GM18907 (cell line): ENCODE results near the gene CLCN2.

Experiments used
- ATAC-seq: cut with Tn5 transposase; IDR thresholded peaks from one replicate; pipeline ENCODE4 v1.9.1; 2021; ENCODE audit warnings: mild to moderate bottlenecking, moderate library complexity; ENCODE audit not compliant: unreplicated experiment

The CLCN2 gene

DNA sequence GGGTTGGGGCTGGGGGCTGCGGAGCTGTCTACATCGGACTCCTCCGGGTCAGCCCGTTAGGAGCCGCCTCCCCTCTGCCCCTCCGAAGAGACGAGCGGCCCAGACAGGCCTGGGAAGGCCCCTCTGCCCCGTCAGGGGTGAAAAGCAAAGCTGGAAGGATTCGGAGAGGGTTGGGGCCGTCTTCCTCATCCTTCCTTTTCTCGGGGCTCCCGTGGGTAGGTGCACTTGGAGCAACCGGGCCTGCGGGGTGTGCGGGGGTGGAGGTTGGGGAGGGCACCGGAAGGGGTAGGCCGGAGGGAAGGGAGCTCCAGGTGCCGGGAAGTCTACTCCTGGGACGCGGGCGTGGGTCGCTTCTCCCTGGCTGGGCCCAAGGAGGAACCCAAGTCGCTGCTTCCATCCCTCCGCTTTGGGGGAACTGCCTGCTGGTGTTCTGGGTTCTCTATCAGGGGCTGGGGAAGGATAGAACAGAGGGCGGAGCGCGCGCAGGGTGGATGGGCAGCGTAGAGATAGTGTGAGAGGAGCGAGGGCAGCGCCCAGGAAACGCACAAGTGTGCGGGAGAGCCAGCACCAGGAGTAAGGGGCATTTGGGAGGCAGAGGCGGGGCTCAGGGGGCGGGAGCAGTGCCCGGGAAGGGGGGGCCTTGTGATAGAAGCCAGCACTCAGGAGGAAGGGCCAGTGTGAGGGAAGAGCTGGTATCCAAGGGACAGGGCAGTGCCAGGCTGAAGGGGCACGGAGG lies 695 bp upstream of the CLCN2 start:
- ATAC-seq: peak; percentile 12

DNA sequence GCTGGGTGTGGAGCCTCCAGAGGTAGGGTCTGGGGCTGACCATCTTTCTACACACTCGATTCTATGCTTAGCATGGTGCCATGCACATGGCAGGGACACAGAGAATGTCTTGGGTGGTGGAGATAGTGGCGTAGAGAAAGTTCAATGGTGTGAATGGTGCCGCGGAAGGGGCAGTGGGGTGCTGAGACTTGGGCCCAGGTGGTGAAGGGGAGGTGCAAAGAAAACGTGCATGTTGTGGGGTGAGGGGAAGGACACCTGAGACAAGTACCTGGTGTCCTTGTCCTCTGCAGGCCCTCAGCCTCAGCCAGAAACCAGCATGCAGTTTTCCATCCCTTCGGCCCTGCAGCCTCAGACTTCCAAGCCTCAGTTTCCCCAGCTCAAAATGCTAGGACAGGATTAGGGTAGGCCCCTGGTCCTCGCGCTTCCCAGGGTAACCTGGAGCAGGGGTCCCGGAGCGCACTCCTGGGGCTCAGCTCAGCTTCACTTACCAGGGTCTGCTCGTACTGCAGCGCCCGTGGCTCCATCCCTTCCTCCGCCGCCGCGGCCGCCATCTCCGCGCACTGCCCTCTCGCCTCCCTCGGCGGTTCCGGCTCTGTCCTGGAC lies 375 bp downstream of the CLCN2 start:
- ATAC-seq: peak; percentile 5

- no peak for ATAC-seq
Observed at GRCh38 chr3:184360070-184360928, 1.1 kb downstream of the CLCN2 start.

GRCh38 chr3:184359610-184360009 lies 1.8 kb downstream of the CLCN2 start:
- no peak for ATAC-seq

DNA sequence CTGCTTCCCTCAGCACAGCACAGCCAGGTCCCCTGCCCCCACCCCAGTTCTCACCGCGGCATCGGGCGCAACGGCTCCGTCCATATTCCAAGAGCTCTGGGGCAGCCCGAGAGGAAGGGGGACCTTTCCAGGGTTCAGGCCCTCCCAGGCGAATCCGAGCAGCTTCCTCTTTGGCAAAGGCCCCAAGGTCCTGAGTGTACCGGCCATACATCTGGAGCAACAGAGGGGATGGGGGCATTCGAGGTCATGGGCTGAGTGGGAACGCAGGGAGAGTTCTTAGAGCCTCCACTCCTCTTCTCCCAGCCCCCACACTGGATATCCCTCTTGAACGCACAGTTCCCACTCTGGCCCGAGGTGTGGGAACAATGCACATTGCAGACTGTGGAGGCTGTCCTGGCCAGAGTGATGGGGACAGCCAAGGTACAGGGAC lies 2.5 kb downstream of the CLCN2 start:
- no peak for ATAC-seq

GRCh38 chr3:184358124-184358767 lies 3.2 kb downstream of the CLCN2 start:
- no peak for ATAC-seq

DNA sequence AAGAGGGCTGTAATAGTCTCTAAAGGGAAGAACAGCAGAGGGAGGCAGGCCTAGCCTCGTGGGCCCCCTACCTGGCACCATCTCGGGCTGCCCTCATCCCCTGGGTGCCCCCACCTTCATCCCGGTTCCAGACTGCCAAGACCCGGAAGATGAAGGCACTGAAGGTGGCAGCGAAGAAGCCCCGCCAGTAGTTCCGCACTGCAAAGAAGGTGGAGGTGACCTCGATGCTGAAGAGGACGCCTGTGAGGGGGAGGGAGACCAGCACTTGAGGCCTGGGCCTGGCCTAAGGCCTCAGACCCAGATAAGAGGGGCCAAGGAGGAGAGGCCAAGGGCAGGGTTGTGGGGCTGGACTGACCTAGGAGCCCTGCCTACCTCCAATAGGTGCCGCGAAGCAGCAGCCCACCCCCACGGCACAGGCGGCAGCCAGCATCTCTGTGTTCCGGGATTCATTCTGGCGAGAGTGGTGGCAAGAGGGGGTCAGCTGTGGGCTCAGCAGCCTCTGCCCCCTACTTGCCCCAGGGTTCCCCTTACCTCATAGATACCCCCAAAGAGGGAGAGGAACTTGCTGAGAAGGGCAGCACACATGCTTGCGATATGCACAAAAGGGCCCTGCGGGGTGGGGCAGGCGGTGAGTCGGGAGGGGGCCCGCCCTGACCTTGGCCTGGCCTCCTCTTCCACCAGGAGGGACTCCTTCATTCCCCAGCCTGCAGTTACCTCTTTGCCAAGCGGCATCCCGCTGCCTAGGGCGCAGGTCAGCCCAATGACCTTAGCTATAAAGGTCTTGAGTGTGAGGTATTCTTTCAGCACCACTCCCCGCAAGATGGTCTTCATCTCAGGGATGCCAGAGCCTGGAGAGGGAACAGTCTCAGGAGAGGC lies 3.9 kb downstream of the CLCN2 start:
- no peak for ATAC-seq

- ATAC-seq: no peak
Observed at GRCh38 chr3:184355261-184356040, 6.0 kb downstream of the CLCN2 start.

GRCh38 chr3:184354754-184355153 lies 6.7 kb downstream of the CLCN2 start:
- ATAC-seq: no peak

- peak; percentile 50 for ATAC-seq
Observed at GRCh38 chr3:184354121-184354728, 7.2 kb downstream of the CLCN2 start.

- ATAC-seq: no peak
Observed at GRCh38 chr3:184353546-184353941, 7.9 kb downstream of the CLCN2 start.

DNA sequence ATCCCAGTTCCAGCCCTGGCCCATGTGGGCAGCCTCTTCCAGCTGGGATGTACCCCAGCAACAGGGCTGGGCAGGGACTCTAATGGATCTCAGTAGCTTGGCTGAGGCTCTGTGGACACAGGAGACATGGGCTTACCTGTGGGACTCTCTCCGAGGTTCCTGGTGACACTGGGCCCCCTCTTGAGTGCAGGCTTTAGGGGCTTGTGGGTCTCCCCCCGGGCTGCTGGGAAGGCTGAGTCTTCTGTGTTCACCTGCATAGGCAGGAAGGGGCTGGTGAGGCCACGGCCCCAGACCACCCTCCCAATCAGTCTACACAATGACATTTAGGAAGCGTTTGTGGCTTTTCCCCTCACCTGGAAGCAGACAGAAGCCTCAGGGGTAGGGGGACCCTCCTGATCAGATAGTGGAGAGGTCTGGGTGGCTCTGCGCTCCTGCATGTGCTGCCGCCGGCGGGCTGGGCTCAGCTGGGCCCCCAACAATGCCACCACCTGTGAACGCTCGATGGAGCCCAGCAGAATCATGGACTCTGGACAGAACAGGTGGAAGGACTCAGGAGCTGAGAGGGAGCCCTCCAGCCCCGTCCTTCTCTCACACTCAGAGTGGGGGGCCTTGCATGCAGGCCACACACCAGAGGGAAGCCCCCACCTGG lies 8.4 kb downstream of the CLCN2 start:
- no peak for ATAC-seq

- no peak for ATAC-seq
Observed at GRCh38 chr3:184352149-184352785, 9.1 kb downstream of the CLCN2 start.

DNA sequence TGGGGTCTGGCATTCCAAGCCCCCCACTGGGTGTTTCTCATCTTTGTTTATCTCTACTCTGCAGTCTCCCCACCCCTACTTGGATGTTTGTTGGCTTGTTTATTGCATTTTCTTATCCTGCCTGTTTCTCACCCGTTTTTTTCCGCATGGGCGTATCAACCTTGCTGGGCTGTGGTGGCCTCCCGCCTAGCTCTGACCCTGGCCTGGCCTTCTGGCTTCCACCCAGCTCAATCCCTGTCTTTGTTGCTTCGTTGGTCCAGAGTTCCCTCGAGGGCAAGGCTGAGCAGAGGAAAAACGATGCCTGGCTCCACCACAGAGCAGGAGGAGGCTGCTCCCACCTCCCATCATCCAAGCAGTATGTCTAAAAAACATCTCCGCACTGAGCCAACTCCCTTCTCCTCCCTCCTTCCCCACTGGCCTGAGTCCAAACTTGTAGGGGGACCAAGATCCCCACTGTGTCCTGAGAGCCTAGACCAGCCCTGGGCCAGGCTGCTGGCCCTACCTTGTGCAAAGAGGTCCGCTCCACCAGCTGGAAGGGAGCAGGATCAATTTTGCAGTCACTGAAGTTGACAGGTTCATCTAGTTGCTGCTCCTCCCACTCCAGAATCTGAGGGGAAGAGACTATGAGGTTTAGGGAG lies 9.8 kb downstream of the CLCN2 start:
- ATAC-seq: no peak

- ATAC-seq: no peak
Observed at GRCh38 chr3:184350618-184351017, 10.8 kb downstream of the CLCN2 start.

GRCh38 chr3:184349563-184350470 lies 11.6 kb downstream of the CLCN2 start:
- ATAC-seq: no peak

DNA sequence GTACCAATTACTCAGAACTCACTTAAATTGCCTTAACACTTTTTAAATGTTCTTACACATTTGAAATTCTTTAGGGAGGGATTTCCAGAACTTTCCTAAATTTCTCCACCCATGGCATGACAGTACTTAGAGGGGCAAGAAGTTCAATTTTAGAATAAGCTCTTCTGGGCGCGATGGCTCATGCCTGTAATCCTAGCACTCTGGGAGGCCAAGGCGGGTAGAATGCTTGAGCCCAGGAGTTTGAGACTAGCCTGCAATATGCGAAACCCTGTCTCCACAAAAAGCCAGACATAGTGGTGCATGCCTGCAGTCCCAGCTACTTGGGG lies 13.4 kb downstream of the CLCN2 start:
- no peak for ATAC-seq
